ENCODE results near the gene XXYLT1.

Gene XXYLT1

DNA sequence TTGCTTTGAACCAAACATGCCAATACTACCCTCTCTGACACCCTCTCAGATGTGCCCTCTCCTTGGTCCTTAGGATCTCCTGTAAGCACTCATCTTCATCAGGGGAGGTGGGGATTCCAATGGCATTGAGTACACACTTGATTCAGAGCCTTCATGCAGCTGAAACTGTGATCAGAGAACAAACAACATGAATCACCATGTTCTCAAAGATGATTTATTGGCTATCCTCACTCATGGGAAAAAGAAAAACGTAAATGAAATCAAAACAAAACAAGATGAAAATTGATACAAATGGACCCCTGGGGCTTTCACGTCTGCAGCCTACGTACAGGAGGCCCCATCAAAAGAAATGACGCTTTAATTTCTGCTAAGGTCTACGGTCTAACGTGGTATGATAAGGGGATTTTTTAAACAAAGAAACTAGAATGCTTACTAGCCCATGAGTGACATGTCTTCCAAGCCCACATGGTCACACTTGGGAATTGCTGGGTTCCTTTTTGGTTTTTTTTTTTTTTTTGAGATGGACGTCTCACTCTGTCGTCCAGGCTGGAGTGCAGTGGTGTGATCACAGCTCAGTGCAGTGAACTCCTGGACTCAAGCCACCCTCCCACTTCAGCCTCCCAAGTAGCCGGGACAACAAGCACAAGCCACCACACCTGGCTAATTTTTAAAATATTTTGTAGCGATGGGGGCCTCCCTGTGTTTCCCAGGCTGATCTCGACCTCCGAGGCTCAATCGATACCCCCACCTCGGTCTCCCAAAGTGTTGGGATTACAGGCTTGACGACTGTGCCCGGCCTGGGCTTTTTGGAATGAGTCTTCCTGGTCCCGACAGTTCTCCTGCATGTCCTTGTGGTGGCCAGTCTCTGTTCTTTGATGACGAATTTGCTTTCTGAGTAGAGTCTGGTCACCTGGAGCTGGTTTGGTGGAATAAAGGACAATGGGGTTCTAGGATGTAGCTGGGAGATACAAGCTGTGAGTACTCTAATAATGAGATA is 202.6 kb downstream of the XXYLT1 start:
- TF ChIP-seq, protein P1, sequence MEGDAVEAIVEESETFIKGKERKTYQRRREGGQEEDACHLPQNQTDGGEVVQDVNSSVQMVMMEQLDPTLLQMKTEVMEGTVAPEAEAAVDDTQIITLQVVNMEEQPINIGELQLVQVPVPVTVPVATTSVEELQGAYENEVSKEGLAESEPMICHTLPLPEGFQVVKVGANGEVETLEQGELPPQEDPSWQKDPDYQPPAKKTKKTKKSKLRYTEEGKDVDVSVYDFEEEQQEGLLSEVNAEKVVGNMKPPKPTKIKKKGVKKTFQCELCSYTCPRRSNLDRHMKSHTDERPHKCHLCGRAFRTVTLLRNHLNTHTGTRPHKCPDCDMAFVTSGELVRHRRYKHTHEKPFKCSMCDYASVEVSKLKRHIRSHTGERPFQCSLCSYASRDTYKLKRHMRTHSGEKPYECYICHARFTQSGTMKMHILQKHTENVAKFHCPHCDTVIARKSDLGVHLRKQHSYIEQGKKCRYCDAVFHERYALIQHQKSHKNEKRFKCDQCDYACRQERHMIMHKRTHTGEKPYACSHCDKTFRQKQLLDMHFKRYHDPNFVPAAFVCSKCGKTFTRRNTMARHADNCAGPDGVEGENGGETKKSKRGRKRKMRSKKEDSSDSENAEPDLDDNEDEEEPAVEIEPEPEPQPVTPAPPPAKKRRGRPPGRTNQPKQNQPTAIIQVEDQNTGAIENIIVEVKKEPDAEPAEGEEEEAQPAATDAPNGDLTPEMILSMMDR (IDR thresholded peaks at IDR 0.05), result no peak
- Histone ChIP-seq H3K4me1 (no peaks in the 10 kb centered on the region), H3K27ac (no peak overlapping the region), H3K4me3 (no peak overlapping the region), H3K36me3 (peaks cover 0 to 14% (median 7%) of the 10 kb centered on the region in 3 donors), H3K27me3 (no peaks in the 10 kb centered on the region), H3K9me3 (no peaks in the 10 kb centered on the region)
- DNase-seq, result peak; percentile 13 to 24
- intact Hi-C loops (cut with DNase I; ENCODE audit: low total_unique reads), result no loop called here

DNA sequence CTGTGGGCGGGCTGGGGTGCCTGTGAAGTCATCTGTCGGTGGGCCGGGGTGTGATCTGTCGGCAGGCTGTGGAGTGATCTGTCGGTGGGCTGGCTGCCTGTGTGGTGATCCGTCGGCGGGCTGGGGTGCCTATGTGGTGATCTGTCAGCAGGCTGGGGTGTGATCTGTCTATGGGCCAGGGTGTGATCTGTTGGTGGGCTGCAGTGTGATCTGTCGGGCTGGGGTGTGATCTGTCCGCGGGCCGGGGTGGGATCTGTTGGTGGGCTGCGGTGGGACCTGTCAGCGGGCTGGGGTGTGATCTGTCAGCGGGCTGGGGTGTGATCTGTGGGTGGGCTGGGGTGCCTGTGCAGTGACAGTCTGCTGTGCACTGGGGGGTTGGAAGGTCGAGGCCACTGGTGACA is 204.5 kb downstream of the XXYLT1 start:
- no peak overlapping the region for H3K27ac ChIP-seq
- H3K4me1 ChIP-seq, result no peaks in the 10 kb centered on the region
- DNase-seq, result peak in 1 of 2 donors; percentile 4
- intact Hi-C loops (cut with DNase I; ENCODE audit: low total_unique reads), result no loop called here
- H3K36me3 ChIP-seq, result peaks cover 0 to 14% (median 7%) of the 10 kb centered on the region in 3 donors
- TF ChIP-seq, protein P1 (IDR thresholded peaks at IDR 0.05), result no peak
- H3K4me3 ChIP-seq, result no peak overlapping the region
- H3K9me3 ChIP-seq, result no peaks in the 10 kb centered on the region
- no peaks in the 10 kb centered on the region for H3K27me3 ChIP-seq

DNA sequence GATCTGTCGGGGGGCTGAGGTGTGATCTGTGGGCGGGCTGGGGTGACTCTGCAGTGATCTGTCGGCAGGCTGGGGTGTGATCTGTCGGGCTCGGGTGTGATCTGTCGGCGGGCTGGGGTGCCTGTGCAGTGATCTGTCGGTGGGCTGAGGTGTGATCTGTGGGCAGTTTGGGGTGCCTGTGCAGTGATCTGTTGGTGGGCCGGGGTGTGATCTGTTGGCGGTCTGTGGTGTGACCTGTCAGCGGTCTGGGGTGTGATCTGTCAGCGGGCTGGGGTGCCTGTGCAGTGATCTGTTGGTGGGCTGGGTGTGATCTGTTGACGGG is 205.1 kb downstream of the XXYLT1 start:
- Histone ChIP-seq H3K9me3 (no peaks in the 10 kb centered on the region), H3K27ac (no peak overlapping the region), H3K36me3 (peaks cover 0 to 14% (median 7%) of the 10 kb centered on the region in 3 donors), H3K4me3 (no peak overlapping the region), H3K4me1 (no peaks in the 10 kb centered on the region), H3K27me3 (no peaks in the 10 kb centered on the region)
- DNase-seq, result no peak
- TF ChIP-seq, protein P1 (IDR thresholded peaks at IDR 0.05), result no peak
- intact Hi-C loops (cut with DNase I; ENCODE audit: low total_unique reads), result no loop called here

DNA sequence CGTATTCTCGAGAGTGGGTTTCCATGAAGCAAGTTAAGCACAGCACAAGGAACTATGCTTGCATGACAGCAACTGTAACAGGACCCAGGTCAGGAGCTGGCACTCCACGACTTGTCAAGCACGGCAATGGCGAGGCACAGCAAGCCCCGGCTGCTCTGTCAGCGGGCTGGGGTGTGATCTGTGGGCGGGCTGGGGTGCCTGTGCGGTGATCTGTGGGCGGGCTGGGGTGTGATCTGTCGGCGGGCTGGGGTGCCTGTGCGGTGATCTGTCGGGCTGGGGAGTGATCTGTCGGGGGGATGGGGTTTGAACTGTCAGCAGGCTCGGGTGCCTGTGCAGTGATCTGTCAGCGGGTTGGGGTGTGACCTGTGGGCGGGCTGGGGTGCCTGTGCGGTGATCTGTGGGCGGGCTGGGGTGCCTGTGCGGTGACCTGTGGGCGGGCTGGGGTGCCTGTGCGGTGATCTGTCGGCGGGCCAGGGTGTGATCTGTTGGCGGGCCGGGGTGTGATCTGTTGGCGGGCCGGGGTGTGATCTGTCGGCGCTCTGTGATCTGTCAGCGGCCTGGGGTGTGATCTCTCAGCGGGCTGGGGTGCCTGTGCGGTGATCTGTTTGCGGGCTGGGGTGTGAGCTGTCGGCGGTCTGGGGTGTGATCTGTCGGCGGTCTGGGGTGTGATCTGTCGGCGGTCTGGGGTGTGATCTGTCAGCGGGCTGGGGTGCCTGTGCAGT is 205.7 kb downstream of the XXYLT1 start:
- Histone ChIP-seq H3K27ac (no peak overlapping the region), H3K9me3 (no peaks in the 10 kb centered on the region), H3K36me3 (peaks cover 0 to 14% (median 7%) of the 10 kb centered on the region in 3 donors), H3K4me1 (no peaks in the 10 kb centered on the region), H3K4me3 (no peak overlapping the region), H3K27me3 (no peaks in the 10 kb centered on the region)
- no peak for DNase-seq
- TF ChIP-seq, protein P1 (IDR thresholded peaks at IDR 0.05), result no peak
- intact Hi-C loops (cut with DNase I; ENCODE audit: low total_unique reads), result no loop called here

DNA sequence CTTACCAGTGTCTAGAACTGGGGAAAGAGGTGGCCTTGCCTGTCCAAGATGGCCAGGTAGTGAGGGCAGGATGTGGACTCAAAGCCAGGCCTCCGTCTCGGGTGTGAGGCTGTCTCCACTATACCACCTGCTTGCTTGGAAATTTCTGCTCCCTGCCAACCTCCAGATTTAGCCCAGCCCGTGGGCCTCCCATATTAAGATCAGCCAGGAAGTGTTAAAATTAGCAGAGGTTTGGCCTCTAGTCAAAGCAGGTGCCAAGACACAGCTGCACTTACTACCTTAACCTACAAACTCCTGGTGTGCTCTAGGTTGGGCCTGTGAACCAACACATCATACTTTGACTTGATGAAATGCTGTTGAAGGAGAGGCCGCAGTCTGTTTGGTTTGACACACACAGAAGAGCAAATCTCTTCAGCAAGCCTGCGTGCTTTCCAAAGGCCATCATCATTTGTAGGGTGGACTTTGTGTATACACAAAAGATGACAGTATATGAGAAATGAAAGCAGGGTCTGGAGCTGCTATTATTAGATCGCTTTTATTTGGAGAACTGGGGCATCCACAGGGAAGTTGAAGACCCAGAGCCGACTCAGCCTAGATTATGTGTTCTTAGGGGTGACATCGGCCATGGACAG is 206.5 kb downstream of the XXYLT1 start:
- Histone ChIP-seq H3K27ac (no peak overlapping the region), H3K27me3 (peaks cover 0 to under 1% of the 10 kb centered on the region in 2 donors), H3K4me3 (no peak overlapping the region), H3K4me1 (no peaks in the 10 kb centered on the region), H3K9me3 (no peaks in the 10 kb centered on the region), H3K36me3 (peaks cover 0 to 9% (median 3%) of the 10 kb centered on the region in 3 donors)
- intact Hi-C loops (cut with DNase I; ENCODE audit: low total_unique reads), result no loop called here
- TF ChIP-seq, protein P1 (IDR thresholded peaks at IDR 0.05), result no peak
- no peak for DNase-seq

All from tibial artery (tissue), 4 donors.